WTC11 (cell line): Measurements from ENCODE around the gene ZNF81. TPM values are rescaled to one million over a fixed set of nuclear protein-coding genes. Genes with fewer than 3 reads are reported as not detected.
A peak's percentile ranks its signal among the peaks of the same experiment; 100 is the strongest.

Experiments
- ATAC-seq: fragments of 200-7000 bp; cut with Tn5 transposase; 2 replicates; pipeline ENCODE4 v1.10.0; 2021; ENCODE audit warnings: mild to moderate bottlenecking, moderate library complexity
- CTCF ChIA-PET: fragments of 300-600 bp; sonication (Branson Sonifier 250); formaldehyde crosslinking; loops from one replicate; lab custom pipeline; 2021; ENCODE audit warnings: antibody characterized with exemption; lab: Charles Lee
- POLR2A ChIA-PET: fragments of 350-600 bp; sonication (Branson Sonifier 250); formaldehyde crosslinking; loops from one replicate; lab custom pipeline; 2021; ENCODE audit warnings: antibody characterized with exemption; lab: Charles Lee
- DNase-seq: peaks from one replicate; pipeline ENCODE4 v3.0.0; 2021; ENCODE audit warnings: low spot score
- H3K27ac Mint-ChIP-seq: 2 replicates; pipeline ENCODE4 v1.8.0; 2021; ENCODE audit warnings: mixed read lengths
- H3K27me3 Mint-ChIP-seq: 2 replicates; pipeline ENCODE4 v1.8.0; 2021; ENCODE audit warnings: low read depth, mild to moderate bottlenecking, moderate library complexity, mixed read lengths
- H3K36me3 Mint-ChIP-seq: 2 replicates; pipeline ENCODE4 v1.8.0; 2021; ENCODE audit warnings: mixed read lengths
- H3K4me1 Mint-ChIP-seq: 2 replicates; pipeline ENCODE4 v1.8.0; 2022; ENCODE audit warnings: mixed read lengths
- H3K4me3 Mint-ChIP-seq: 2 replicates; pipeline ENCODE4 v1.8.0; 2021; ENCODE audit warnings: mild to moderate bottlenecking, moderate library complexity, mixed read lengths
- H3K9me3 Mint-ChIP-seq: 2 replicates; pipeline ENCODE4 v1.8.0; 2021; ENCODE audit warnings: mixed read lengths
- ARID4B ChIP-seq: sonication (generic); formaldehyde crosslinking; IDR thresholded peaks from 2 replicates; pipeline ENCODE4 v1.8.0; 2023; ENCODE audit warnings: missing genetic modification reagents, mild to moderate bottlenecking, borderline replicate concordance
- CREB1 ChIP-seq: sonication (generic); formaldehyde crosslinking; IDR thresholded peaks from 2 replicates; pipeline ENCODE4 v1.8.0; 2023; ENCODE audit warnings: mild to moderate bottlenecking, missing genetic modification reagents
- CREM ChIP-seq: sonication (generic); formaldehyde crosslinking; IDR thresholded peaks from 2 replicates; pipeline ENCODE4 v1.8.1; 2022; ENCODE audit warnings: mild to moderate bottlenecking, missing genetic modification reagents, moderate library complexity
- ERG ChIP-seq: fragments of 250-450 bp; sonication (Bioruptor Pico); IDR thresholded peaks from 2 replicates; pipeline ENCODE4 v1.8.0; 2021; ENCODE audit warnings: mild to moderate bottlenecking
- FOXK1 ChIP-seq: sonication (generic); formaldehyde crosslinking; IDR thresholded peaks from 2 replicates; pipeline ENCODE4 v1.8.0; 2022; ENCODE audit warnings: mild to moderate bottlenecking, moderate library complexity, missing genetic modification reagents
- JAZF1 ChIP-seq: fragments of 250-450 bp; sonication (Bioruptor Pico); IDR thresholded peaks from 2 replicates; pipeline ENCODE4 v1.9.0; 2021; ENCODE audit warnings: moderate library complexity, mild to moderate bottlenecking, inconsistent platforms
- NR3C1 ChIP-seq: sonication (generic); formaldehyde crosslinking; conservative IDR thresholded peaks from 2 replicates; pipeline ENCODE4 v1.8.1; 2023; ENCODE audit warnings: low read depth, mild to moderate bottlenecking, missing genetic modification reagents
- PRRX2 ChIP-seq: fragments of 250-450 bp; sonication (Bioruptor Pico); IDR thresholded peaks from 2 replicates; pipeline ENCODE4 v1.8.0; 2021; ENCODE audit warnings: mild to moderate bottlenecking
- SMAD3 ChIP-seq: sonication (generic); formaldehyde crosslinking; IDR thresholded peaks from 2 replicates; pipeline ENCODE4 v1.8.0; 2022; ENCODE audit warnings: missing genetic modification reagents, mild to moderate bottlenecking, borderline replicate concordance
- USF1 ChIP-seq: sonication (generic); formaldehyde crosslinking; IDR thresholded peaks from 2 replicates; pipeline ENCODE4 v1.8.0; 2022; ENCODE audit warnings: mild to moderate bottlenecking, missing genetic modification reagents
- ZNF138 ChIP-seq: sonication (generic); formaldehyde crosslinking; conservative IDR thresholded peaks from 2 replicates; pipeline ENCODE4 v1.8.1; 2022; ENCODE audit warnings: mild to moderate bottlenecking, moderate library complexity, missing genetic modification reagents
- ZNF232 ChIP-seq: sonication (generic); formaldehyde crosslinking; IDR thresholded peaks from 2 replicates; pipeline ENCODE4 v1.8.0; 2022; ENCODE audit warnings: mild to moderate bottlenecking, missing genetic modification reagents
- ZNF416 ChIP-seq: fragments of 250-450 bp; sonication (Bioruptor Pico); IDR thresholded peaks from 2 replicates; pipeline ENCODE4 v1.9.0; 2021; ENCODE audit warnings: mild to moderate bottlenecking, inconsistent platforms
- total RNA-seq: library from RNA; stranded (reverse); gene quantifications from 3 replicates; pipeline ENCODE4 v1.2.3, GENCODE V29; 2021
- TF ChIP-seq, protein P1 (sequence below): fragments of 200-600 bp; IDR thresholded peaks from 2 replicates; pipeline ENCODE4 v1.8.0; 2022; ENCODE audit warnings: antibody characterized with exemption
- TF ChIP-seq, protein P2 (sequence below): sonication (generic); formaldehyde crosslinking; IDR thresholded peaks from 2 replicates; pipeline ENCODE4 v1.8.1; 2023; ENCODE audit warnings: mild to moderate bottlenecking, missing genetic modification reagents, borderline replicate concordance

Gene ZNF81
- total RNA-seq, 1 experiment from 2014 or later: 12.0 TPM

GRCh38 chrX:47863187-47863586, 26.5 kb downstream of the ZNF81 start:
- no peaks in the 10 kb centered on the region for H3K4me1 Mint-ChIP-seq
- H3K36me3 Mint-ChIP-seq: peaks cover 8% of the 10 kb centered on the region
- no peaks in the 10 kb centered on the region for H3K9me3 Mint-ChIP-seq
- POLR2A ChIA-PET: no interaction called here
- H3K4me3 Mint-ChIP-seq: no peak overlapping the region
- peak overlapping the region; percentile 44; the same call in 1 of the 2 replicates for H3K27ac Mint-ChIP-seq
- ATAC-seq (no peak), DNase-seq (no peak)
- H3K27me3 Mint-ChIP-seq: no peaks in the 10 kb centered on the region
- TF ChIP-seq JAZF1 (CRISPR knock-in tag): no peak
- CTCF ChIA-PET: no interaction called here

GRCh38 chrX:47864300-47864699, 27.6 kb downstream of the ZNF81 start:
- TF ChIP-seq ARID4B (CRISPR knock-in tag) (no peak), ERG (CRISPR knock-in tag) (no peak), CREB1 (no peak), SMAD3 (CRISPR knock-in tag) (no peak)
- TF ChIP-seq, all 79 proteins: peak for 0
- H3K36me3 Mint-ChIP-seq: peaks cover 4% of the 10 kb centered on the region; the same call in 1 of the 2 replicates
- H3K27me3 Mint-ChIP-seq: no peaks in the 10 kb centered on the region
- ChIA-PET CTCF (no interaction called here), POLR2A (no interaction called here)
- H3K27ac Mint-ChIP-seq: no peak overlapping the region
- H3K4me3 Mint-ChIP-seq: no peak overlapping the region
- no peak for DNase-seq
- no peaks in the 10 kb centered on the region for H3K9me3 Mint-ChIP-seq
- ATAC-seq: no peak
- H3K4me1 Mint-ChIP-seq: no peaks in the 10 kb centered on the region

GRCh38 chrX:47864785-47865184, 28.1 kb downstream of the ZNF81 start:
- no peak for TF ChIP-seq ZNF232 (CRISPR knock-in tag)
- TF ChIP-seq PRRX2 (CRISPR knock-in tag): no peak
- TF ChIP-seq, protein P1, sequence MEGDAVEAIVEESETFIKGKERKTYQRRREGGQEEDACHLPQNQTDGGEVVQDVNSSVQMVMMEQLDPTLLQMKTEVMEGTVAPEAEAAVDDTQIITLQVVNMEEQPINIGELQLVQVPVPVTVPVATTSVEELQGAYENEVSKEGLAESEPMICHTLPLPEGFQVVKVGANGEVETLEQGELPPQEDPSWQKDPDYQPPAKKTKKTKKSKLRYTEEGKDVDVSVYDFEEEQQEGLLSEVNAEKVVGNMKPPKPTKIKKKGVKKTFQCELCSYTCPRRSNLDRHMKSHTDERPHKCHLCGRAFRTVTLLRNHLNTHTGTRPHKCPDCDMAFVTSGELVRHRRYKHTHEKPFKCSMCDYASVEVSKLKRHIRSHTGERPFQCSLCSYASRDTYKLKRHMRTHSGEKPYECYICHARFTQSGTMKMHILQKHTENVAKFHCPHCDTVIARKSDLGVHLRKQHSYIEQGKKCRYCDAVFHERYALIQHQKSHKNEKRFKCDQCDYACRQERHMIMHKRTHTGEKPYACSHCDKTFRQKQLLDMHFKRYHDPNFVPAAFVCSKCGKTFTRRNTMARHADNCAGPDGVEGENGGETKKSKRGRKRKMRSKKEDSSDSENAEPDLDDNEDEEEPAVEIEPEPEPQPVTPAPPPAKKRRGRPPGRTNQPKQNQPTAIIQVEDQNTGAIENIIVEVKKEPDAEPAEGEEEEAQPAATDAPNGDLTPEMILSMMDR: no peak
- TF ChIP-seq FOXK1 (CRISPR knock-in tag): no peak
- no peak for TF ChIP-seq CREM (CRISPR knock-in tag)
- no peak for TF ChIP-seq USF1 (CRISPR knock-in tag)
- TF ChIP-seq ZNF416 (CRISPR knock-in tag): no peak
- TF ChIP-seq, protein P2, sequence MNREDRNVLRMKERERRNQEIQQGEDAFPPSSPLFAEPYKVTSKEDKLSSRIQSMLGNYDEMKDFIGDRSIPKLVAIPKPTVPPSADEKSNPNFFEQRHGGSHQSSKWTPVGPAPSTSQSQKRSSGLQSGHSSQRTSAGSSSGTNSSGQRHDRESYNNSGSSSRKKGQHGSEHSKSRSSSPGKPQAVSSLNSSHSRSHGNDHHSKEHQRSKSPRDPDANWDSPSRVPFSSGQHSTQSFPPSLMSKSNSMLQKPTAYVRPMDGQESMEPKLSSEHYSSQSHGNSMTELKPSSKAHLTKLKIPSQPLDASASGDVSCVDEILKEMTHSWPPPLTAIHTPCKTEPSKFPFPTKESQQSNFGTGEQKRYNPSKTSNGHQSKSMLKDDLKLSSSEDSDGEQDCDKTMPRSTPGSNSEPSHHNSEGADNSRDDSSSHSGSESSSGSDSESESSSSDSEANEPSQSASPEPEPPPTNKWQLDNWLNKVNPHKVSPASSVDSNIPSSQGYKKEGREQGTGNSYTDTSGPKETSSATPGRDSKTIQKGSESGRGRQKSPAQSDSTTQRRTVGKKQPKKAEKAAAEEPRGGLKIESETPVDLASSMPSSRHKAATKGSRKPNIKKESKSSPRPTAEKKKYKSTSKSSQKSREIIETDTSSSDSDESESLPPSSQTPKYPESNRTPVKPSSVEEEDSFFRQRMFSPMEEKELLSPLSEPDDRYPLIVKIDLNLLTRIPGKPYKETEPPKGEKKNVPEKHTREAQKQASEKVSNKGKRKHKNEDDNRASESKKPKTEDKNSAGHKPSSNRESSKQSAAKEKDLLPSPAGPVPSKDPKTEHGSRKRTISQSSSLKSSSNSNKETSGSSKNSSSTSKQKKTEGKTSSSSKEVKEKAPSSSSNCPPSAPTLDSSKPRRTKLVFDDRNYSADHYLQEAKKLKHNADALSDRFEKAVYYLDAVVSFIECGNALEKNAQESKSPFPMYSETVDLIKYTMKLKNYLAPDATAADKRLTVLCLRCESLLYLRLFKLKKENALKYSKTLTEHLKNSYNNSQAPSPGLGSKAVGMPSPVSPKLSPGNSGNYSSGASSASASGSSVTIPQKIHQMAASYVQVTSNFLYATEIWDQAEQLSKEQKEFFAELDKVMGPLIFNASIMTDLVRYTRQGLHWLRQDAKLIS (CRISPR knock-in tag): no peak
- TF ChIP-seq ZNF138: no peak
- no peak for TF ChIP-seq NR3C1 (CRISPR knock-in tag)
- H3K36me3 Mint-ChIP-seq: no peaks in the 10 kb centered on the region
- ATAC-seq: no peak
- no peak overlapping the region for H3K27ac Mint-ChIP-seq
- H3K4me3 Mint-ChIP-seq: no peak overlapping the region
- no peak for DNase-seq
- CTCF ChIA-PET: no interaction called here
- H3K27me3 Mint-ChIP-seq: no peaks in the 10 kb centered on the region
- H3K4me1 Mint-ChIP-seq: no peaks in the 10 kb centered on the region
- H3K9me3 Mint-ChIP-seq: no peaks in the 10 kb centered on the region
- POLR2A ChIA-PET: no interaction called here
